Astrocyte (in vitro differentiated cells and primary cell): ENCODE data around the gene MATCAP1. TPM values are rescaled to one million over a fixed set of nuclear protein-coding genes. Genes with fewer than 3 reads are reported as not detected.

ENCODE experiments used
- DNase-seq: peaks from one replicate; pipeline ENCODE4 v3.0.0-alpha.2; 2010; ENCODE audit warnings: low read depth
- FAIRE-seq: peaks from 2 replicates; lab custom pipeline; 2011; peaks lifted over from hg19 to GRCh38; lab: Jason Lieb, UNC
- H2AFZ ChIP-seq: 2 replicates; pipeline ENCODE4 v1.6.0; 2012; ENCODE audit warnings: low read depth, low read length, inconsistent platforms
- H3K27ac ChIP-seq: 2 replicates; pipeline ENCODE4 v1.5.1; 2011; ENCODE audit warnings: low read depth, low read length, inconsistent platforms
- H3K27me3 ChIP-seq: 2 replicates; pipeline ENCODE4 v1.6.0; 2011; ENCODE audit warnings: low read length, inconsistent platforms; ENCODE audit not compliant: insufficient read depth
- H3K36me3 ChIP-seq: 2 replicates; pipeline ENCODE4 v1.5.1; 2011; ENCODE audit warnings: low read length, inconsistent platforms; ENCODE audit not compliant: insufficient read depth
- H3K4me1 ChIP-seq: 2 replicates; pipeline ENCODE4 v1.5.1; 2011; ENCODE audit warnings: low read length, inconsistent platforms; ENCODE audit not compliant: insufficient read depth
- H3K4me2 ChIP-seq: 2 replicates; pipeline ENCODE4 v1.6.0; 2012; ENCODE audit warnings: low read length, inconsistent platforms
- H3K4me3 ChIP-seq: 2 replicates; pipeline ENCODE4 v1.5.1; 2011; ENCODE audit warnings: low read depth, mild to moderate bottlenecking, low read length, inconsistent platforms; ENCODE audit not compliant: insufficient read depth
- H3K79me2 ChIP-seq: 2 replicates; pipeline ENCODE4 v1.6.0; 2012; ENCODE audit warnings: mild to moderate bottlenecking, low read length, inconsistent platforms; ENCODE audit not compliant: insufficient read depth
- H3K9ac ChIP-seq: 2 replicates; pipeline ENCODE4 v1.6.0; 2012; ENCODE audit warnings: mild to moderate bottlenecking, low read length, inconsistent platforms
- H3K9me3 ChIP-seq: 2 replicates; pipeline ENCODE4 v1.5.1; 2012; ENCODE audit warnings: low read depth, mild to moderate bottlenecking, low read length, inconsistent platforms; ENCODE audit not compliant: insufficient read depth
- H4K20me1 ChIP-seq: 2 replicates; pipeline ENCODE4 v1.6.0; 2012; ENCODE audit warnings: low read length, inconsistent platforms; ENCODE audit not compliant: insufficient read depth
- H3K27ac Mint-ChIP-seq: one replicate; pipeline ENCODE4 v1.8.0; 2021; ENCODE audit warnings: mild to moderate bottlenecking, mixed read lengths; ENCODE audit not compliant: unreplicated experiment
- H3K27me3 Mint-ChIP-seq: one replicate; pipeline ENCODE4 v1.8.0; 2021; ENCODE audit warnings: low read depth, mixed read lengths; ENCODE audit not compliant: unreplicated experiment
- H3K36me3 Mint-ChIP-seq: one replicate; pipeline ENCODE4 v1.8.0; 2021; ENCODE audit warnings: low read depth, mixed read lengths; ENCODE audit not compliant: unreplicated experiment
- H3K4me1 Mint-ChIP-seq: one replicate; pipeline ENCODE4 v1.8.0; 2021; ENCODE audit warnings: low read depth, mixed read lengths; ENCODE audit not compliant: unreplicated experiment
- H3K4me3 Mint-ChIP-seq: one replicate; pipeline ENCODE4 v1.8.0; 2021; ENCODE audit warnings: mild to moderate bottlenecking, moderate library complexity, mixed read lengths; ENCODE audit not compliant: unreplicated experiment
- H3K9me3 Mint-ChIP-seq: one replicate; pipeline ENCODE4 v1.8.0; 2021; ENCODE audit warnings: mild to moderate bottlenecking, mixed read lengths; ENCODE audit not compliant: unreplicated experiment
- CTCF ChIP-seq: IDR thresholded peaks from 2 replicates; pipeline ENCODE4 v1.5.1; 2011; ENCODE audit warnings: low read depth, mild to moderate bottlenecking, inconsistent platforms, low read length, moderate library complexity; ENCODE audit not compliant: insufficient read depth
- EZH2 ChIP-seq: IDR thresholded peaks from 2 replicates; pipeline ENCODE4 v1.6.1; 2012; ENCODE audit warnings: mild to moderate bottlenecking, low read length, inconsistent platforms; ENCODE audit not compliant: insufficient read depth
- total RNA-seq: library from RNA; stranded (reverse); gene quantifications from 2 replicates; pipeline ENCODE4 v1.2.1, GENCODE V29; 2021

MATCAP1 gene
- total RNA-seq, 1 donor from 2014 or later, result 26.1 TPM

- H3K79me2 ChIP-seq, result peaks cover 50% of the 10 kb centered on the region
These were observed 43.2 kb upstream of the MATCAP1 start, which contains the start of gene TMEM208 for GRCh38 chr16:67226804-67227566. Gene TMEM208, plus strand, starts transcription at chr16:67227130. Its CDS starts 89 bp downstream, at chr16:67227219.

GRCh38 chr16:67226295-67226803, 42.6 kb upstream of the MATCAP1 start:
- Mint-ChIP-seq H3K27me3 (no peaks in the 10 kb centered on the region), H3K4me1 (peaks cover 3% of the 10 kb centered on the region), H3K4me3 (peak overlapping the region; percentile 99), H3K9me3 (no peaks in the 10 kb centered on the region), H3K27ac (peak overlapping the region; percentile 58), H3K36me3 (peaks cover 9% of the 10 kb centered on the region)
- Histone ChIP-seq H2AFZ (peak overlapping the region; percentile 94), H3K27me3 (no peaks in the 10 kb centered on the region), H3K4me3 (peak overlapping the region; percentile 92), H3K9me3 (no peaks in the 10 kb centered on the region), H3K9ac (peak overlapping the region; percentile 96), H4K20me1 (peaks cover 29% of the 10 kb centered on the region), H3K4me1 (peaks cover 20% of the 10 kb centered on the region), H3K4me2 (peak overlapping the region; percentile 94), H3K36me3 (peaks cover 29% of the 10 kb centered on the region), H3K27ac (peak overlapping the region; percentile 54), H3K79me2 (peaks cover 50% of the 10 kb centered on the region)
- TF ChIP-seq EZH2 (no peak), CTCF (no peak)
- DNase-seq, result no peak
- no peak for FAIRE-seq

More at GRCh38 chr16:67226804-67227566, 43.2 kb upstream of the MATCAP1 start, which contains the start of gene TMEM208:
- DNase-seq (peak; percentile 95), FAIRE-seq (peak; percentile 77)
- peak within 1 kb of the TSS; percentile 98 for H3K27ac Mint-ChIP-seq
- H3K4me3 Mint-ChIP-seq, result peak within 1 kb of the TSS; percentile 99
- H3K4me1 ChIP-seq, result peaks cover 20% of the 10 kb centered on the region
- peaks cover 31% of the 10 kb centered on the region for H4K20me1 ChIP-seq
- H3K9ac ChIP-seq, result peak within 1 kb of the TSS; percentile 96
- H3K27me3 ChIP-seq, result no peaks in the 10 kb centered on the region
- peaks cover 35% of the 10 kb centered on the region for H3K36me3 ChIP-seq
- H3K27me3 Mint-ChIP-seq, result no peaks in the 10 kb centered on the region
- no peaks in the 10 kb centered on the region for H3K9me3 ChIP-seq
- peaks cover 3% of the 10 kb centered on the region for H3K4me1 Mint-ChIP-seq
- peak within 1 kb of the TSS; percentile 92 for H3K4me3 ChIP-seq
- peak within 1 kb of the TSS; percentile 94 for H3K4me2 ChIP-seq
- no peaks in the 10 kb centered on the region for H3K9me3 Mint-ChIP-seq
- peak within 1 kb of the TSS; percentile 80 for H3K27ac ChIP-seq
- H2AFZ ChIP-seq, result peak within 1 kb of the TSS; percentile 94
- peaks cover 9% of the 10 kb centered on the region for H3K36me3 Mint-ChIP-seq
- peak; percentile 6 for TF ChIP-seq CTCF
- no peak for TF ChIP-seq EZH2
